IMR-90 (cell line): ENCODE data around the gene OBP2A. TPM values are rescaled to one million over a fixed set of nuclear protein-coding genes. Genes with fewer than 3 reads are reported as not detected.

ENCODE experiments used
- ATAC-seq: fragments of 200-7000 bp; cut with Tn5 transposase; 2 replicates; pipeline ENCODE4 v1.9.1; 2020; ENCODE audit warnings: low read depth, mild to moderate bottlenecking, moderate library complexity
- BruUV-seq: library from RNA; stranded (reverse); fragments of 400-500 nt; replicated peaks from 2 replicates; lab custom pipeline; 2021; lab: Mats Ljungman, UMichigan
- CTCF ChIA-PET: fragments of 300-600 bp; formaldehyde crosslinking; extraction: SDS; loops from one replicate; lab custom pipeline; 2021; ENCODE audit warnings: antibody characterized with exemption; lab: Yijun Ruan, JAX
- POLR2A ChIA-PET: fragments of 300-600 bp; sonication (Branson Sonifier 250); formaldehyde crosslinking; loops from one replicate; lab custom pipeline; 2022; ENCODE audit warnings: antibody characterized with exemption; ENCODE audit not compliant: unreplicated experiment; lab: Charles Lee
- DNase-seq: peaks from one replicate; pipeline ENCODE4 v3.0.0; 2013
- H2AFZ ChIP-seq: replicated peaks from 2 replicates; pipeline ENCODE3; 2013; ENCODE audit warnings: low read length, mild to moderate bottlenecking; ENCODE audit not compliant: poor library complexity
- H2AK5ac ChIP-seq: 2 replicates; pipeline ENCODE4 v1.6.1; 2013; ENCODE audit warnings: low read depth, low read length, inconsistent platforms
- H2AK9ac ChIP-seq: replicated peaks from 2 replicates; pipeline ENCODE3; 2013; ENCODE audit warnings: mild to moderate bottlenecking, low read depth, low read length, moderate library complexity; ENCODE audit not compliant: poor library complexity
- H2BK120ac ChIP-seq: 2 replicates; pipeline ENCODE4 v1.6.1; 2013; ENCODE audit warnings: low read depth, low read length, inconsistent platforms
- H2BK15ac ChIP-seq: 3 replicates; pipeline ENCODE4 v1.6.1; 2013; ENCODE audit warnings: low read depth, low read length, inconsistent platforms
- H2BK20ac ChIP-seq: 2 replicates; pipeline ENCODE4 v1.6.1; 2013; ENCODE audit warnings: low read depth, mild to moderate bottlenecking, inconsistent platforms, low read length, moderate library complexity
- H2BK5ac ChIP-seq: 2 replicates; pipeline ENCODE4 v1.6.1; 2013; ENCODE audit warnings: mild to moderate bottlenecking, low read depth, low read length, inconsistent platforms; ENCODE audit not compliant: poor library complexity, severe bottlenecking
- H3K14ac ChIP-seq: replicated peaks from 2 replicates; pipeline ENCODE4 v1.6.1; 2013; ENCODE audit warnings: low read depth, low read length, inconsistent platforms
- H3K18ac ChIP-seq: 2 replicates; pipeline ENCODE4 v1.6.1; 2013; ENCODE audit warnings: low read depth, low read length, control low read depth
- H3K23ac ChIP-seq: 2 replicates; pipeline ENCODE4 v1.6.1; 2013; ENCODE audit warnings: low read depth, low read length, inconsistent platforms
- H3K27ac ChIP-seq: 2 replicates; pipeline ENCODE4 v1.5.1; 2013; ENCODE audit warnings: mild to moderate bottlenecking, control low read depth, low read length; ENCODE audit not compliant: insufficient read depth
- H3K27me3 ChIP-seq: 2 replicates; pipeline ENCODE4 v1.6.1; 2013; ENCODE audit warnings: low read length; ENCODE audit not compliant: control insufficient read depth, insufficient read depth
- H3K36me3 ChIP-seq: 2 replicates; pipeline ENCODE4 v1.6.1; 2013; ENCODE audit warnings: low read length, mixed read lengths; ENCODE audit not compliant: control insufficient read depth, insufficient read depth
- H3K4ac ChIP-seq: 2 replicates; pipeline ENCODE4 v1.6.1; 2013; ENCODE audit warnings: low read depth, low read length, inconsistent platforms
- H3K4me1 ChIP-seq: 2 replicates; pipeline ENCODE4 v1.6.1; 2013; ENCODE audit warnings: low read length, mixed read lengths; ENCODE audit not compliant: control insufficient read depth, insufficient read depth
- H3K4me2 ChIP-seq: 2 replicates; pipeline ENCODE4 v1.6.1; 2013; ENCODE audit warnings: low read depth, mild to moderate bottlenecking, control low read depth, low read length, moderate library complexity
- H3K4me3 ChIP-seq: 2 replicates; pipeline ENCODE4 v1.5.1; 2013; ENCODE audit warnings: low read depth, mild to moderate bottlenecking, control low read depth, low read length, moderate library complexity; ENCODE audit not compliant: insufficient read depth
- H3K56ac ChIP-seq: 2 replicates; pipeline ENCODE4 v1.6.1; 2013; ENCODE audit warnings: low read length, inconsistent platforms; ENCODE audit not compliant: insufficient read depth; ENCODE audit errors: extremely low read depth
- H3K79me1 ChIP-seq, 2 experiments: 2 replicates each; pipeline ENCODE4 v1.6.1; 2013; ENCODE audit warnings: low read length in 2 of 2, inconsistent platforms in 1 of 2, low read depth in 1 of 2
- H3K9ac ChIP-seq: 2 replicates; pipeline ENCODE4 v1.6.1; 2013; ENCODE audit warnings: low read depth, low read length, control low read depth
- H3K9me1 ChIP-seq: 2 replicates; pipeline ENCODE4 v1.6.1; 2013; ENCODE audit warnings: low read length, inconsistent platforms; ENCODE audit not compliant: insufficient read depth
- H3K9me3 ChIP-seq: 2 replicates; pipeline ENCODE4 v1.6.1; 2013; ENCODE audit warnings: low read length; ENCODE audit not compliant: control insufficient read depth, insufficient read depth
- H4K20me1 ChIP-seq: 2 replicates; pipeline ENCODE4 v1.6.1; 2013; ENCODE audit warnings: low read length, inconsistent platforms; ENCODE audit not compliant: insufficient read depth
- H4K5ac ChIP-seq: 2 replicates; pipeline ENCODE4 v1.6.1; 2013; ENCODE audit warnings: mild to moderate bottlenecking, low read depth, low read length, control low read depth
- H4K8ac ChIP-seq, 2 experiments: 2 replicates each; pipeline ENCODE4 v1.6.1; 2013; ENCODE audit warnings: low read depth in 2 of 2, low read length in 2 of 2, control low read depth in 1 of 2, inconsistent platforms in 1 of 2
- H4K91ac ChIP-seq: 2 replicates; pipeline ENCODE4 v1.6.1; 2013; ENCODE audit warnings: low read depth, low read length, inconsistent platforms; ENCODE audit not compliant: insufficient read depth
- BHLHE40 ChIP-seq: fragments of 150-350 bp; IDR thresholded peaks from 2 replicates; pipeline ENCODE4 v1.6.1; 2016; ENCODE audit warnings: mild to moderate bottlenecking, low read depth, low read length
- CEBPB ChIP-seq: IDR thresholded peaks from 2 replicates; pipeline ENCODE4 v1.6.1; 2012; ENCODE audit warnings: low read depth, low read length, improper control_type of control experiment
- CHD1 ChIP-seq: IDR thresholded peaks from 2 replicates; pipeline ENCODE4 v1.6.1; 2012; ENCODE audit warnings: low read depth, low read length, improper control_type of control experiment
- ELK1 ChIP-seq: fragments of 150-350 bp; IDR thresholded peaks from 2 replicates; pipeline ENCODE4 v1.6.1; 2016; ENCODE audit warnings: low read depth, mild to moderate bottlenecking, low read length, moderate library complexity, borderline replicate concordance
- FOS ChIP-seq: fragments of 150-350 bp; IDR thresholded peaks from 2 replicates; pipeline ENCODE4 v1.6.1; 2016; ENCODE audit warnings: low read depth, low read length
- MAFK ChIP-seq: IDR thresholded peaks from 2 replicates; pipeline ENCODE4 v1.6.1; 2012; ENCODE audit warnings: low read depth, low read length, improper control_type of control experiment
- MAZ ChIP-seq: IDR thresholded peaks from 2 replicates; pipeline ENCODE4 v1.6.1; 2012; ENCODE audit warnings: low read depth, mild to moderate bottlenecking, low read length, improper control_type of control experiment, moderate library complexity, borderline replicate concordance
- MXI1 ChIP-seq: IDR thresholded peaks from 2 replicates; pipeline ENCODE4 v1.6.1; 2012; ENCODE audit warnings: low read depth, mild to moderate bottlenecking, low read length, moderate library complexity, borderline replicate concordance
- NFE2L2 ChIP-seq: fragments of 150-350 bp; IDR thresholded peaks from 2 replicates; pipeline ENCODE4 v1.6.1; 2016; ENCODE audit warnings: low read depth, mild to moderate bottlenecking, low read length
- POLR2A ChIP-seq: IDR thresholded peaks from 2 replicates; pipeline ENCODE4 v1.6.1; 2012; ENCODE audit warnings: mild to moderate bottlenecking, low read depth, low read length
- RCOR1 ChIP-seq: IDR thresholded peaks from 2 replicates; pipeline ENCODE4 v1.6.1; 2012; ENCODE audit warnings: mild to moderate bottlenecking, low read length, improper control_type of control experiment; ENCODE audit not compliant: insufficient replicate concordance
- RFX5 ChIP-seq: IDR thresholded peaks from 2 replicates; pipeline ENCODE4 v1.8.0; 2012; ENCODE audit warnings: low read depth, mild to moderate bottlenecking, low read length, moderate library complexity
- USF2 ChIP-seq: fragments of 150-350 bp; IDR thresholded peaks from 2 replicates; pipeline ENCODE4 v1.6.1; 2017; ENCODE audit warnings: mild to moderate bottlenecking, antibody characterized with exemption, low read length, low read depth
- WGBS, 2 experiments: methylation state at CpG; one replicate each; pipeline versions ENCODE4 v1.1.5 to v1.1.7; 2013; ENCODE audit warnings: missing lambda C conversion rate in 2 of 2; ENCODE audit not compliant: insufficient read length in 1 of 2; ENCODE audit errors: extremely low coverage in 2 of 2; 5-methylcytosine and 5-hydroxymethylcytosine counted together
- dilution Hi-C: fragments of 300-500 bp; cut with HindIII; formaldehyde crosslinking; loops from one replicate; pipeline ENCODE4 v1.14.3; 2018; ENCODE audit warnings: low sequenced_read_pairs; ENCODE audit not compliant: unreplicated experiment
- in situ Hi-C: fragments of 300-500 bp; cut with MboI; formaldehyde crosslinking; loops from 3 replicates; pipeline ENCODE4 v1.14.3; 2019; ENCODE audit warnings: low sequenced_read_pairs, inconsistent platforms, mixed read lengths
- intact Hi-C: fragments of 100-400 bp; cut with micrococcal nuclease; formaldehyde crosslinking; loops from 2 replicates; pipeline ENCODE4 v1.10.0; 2022
- polyA plus RNA-seq, 3 experiments: library from polyadenylated mRNA; depleted of rRNA; stranded (reverse); fragments of >200 nt; gene quantifications; 2 replicates each; pipeline ENCODE4 v1.2.3, GENCODE V29; 2012; ENCODE audit warnings: low replicate concordance in 1 of 3
- total RNA-seq: library from RNA; depleted of rRNA; stranded (reverse); fragments of >200 nt; gene quantifications from 2 replicates; pipeline ENCODE4 v1.2.3, GENCODE V29; 2012

OBP2A gene
- total and polyA plus RNA-seq, 2 of the 4 experiments (the other 2 are of a cell fraction), result not detected

- Histone ChIP-seq H3K4me2 (peak overlapping the region; percentile 80), H2AFZ (peak overlapping the region; percentile 98), H3K27me3 (no peaks in the 10 kb centered on the region), H4K5ac (peak overlapping the region; percentile 11; the same call in 1 of the 2 replicates), H2AK9ac (peak overlapping the region; percentile 90), H3K9me1 (no peaks in the 10 kb centered on the region), H3K36me3 (peaks cover 27% of the 10 kb centered on the region), H3K4me1 (peaks cover 6% of the 10 kb centered on the region; the same call in 1 of the 2 replicates), H3K4ac (peak overlapping the region; percentile 72), H3K4me3 (peak overlapping the region; percentile 89), H2BK20ac (no peak overlapping the region), H2BK5ac (peak overlapping the region; percentile 27), H4K20me1 (peaks cover 31% of the 10 kb centered on the region), H3K18ac (no peak overlapping the region), H4K91ac (peak overlapping the region; percentile 6; the same call in 1 of the 2 replicates), H3K9me3 (no peaks in the 10 kb centered on the region), H3K27ac (peak overlapping the region; percentile 25), H3K14ac (peak overlapping the region; percentile 71; the same call in 1 of the 2 replicates), H3K23ac (peak overlapping the region; percentile 80), H2BK120ac (peak overlapping the region; percentile 19; the same call in 1 of the 2 replicates), H2AK5ac (no peak overlapping the region), H3K9ac (peak overlapping the region; percentile 62), H3K79me1 (peaks cover 4 to 37% of the 10 kb centered on the region in 2 experiments), H2BK15ac (no peak overlapping the region), H3K56ac (no peak overlapping the region; the same call in 1 of the 2 replicates), H4K8ac (peak overlapping the region; percentile 75 to 78; a peak in 3 of 4 replicates)
- WGBS, 2 experiments, result 0% methylated on average over 11 of the region's 29 CpGs; no CpG with 5 or more reads in 1 of the 2 experiments
- BruUV-seq, result no TSS peak
- ATAC-seq, result peak; percentile 45
- dilution Hi-C loops, result no loop called here
- TF ChIP-seq CHD1 (no peak), BHLHE40 (no peak), RCOR1 (no peak), POLR2A (no peak), NFE2L2 (no peak), FOS (no peak), MXI1 (no peak), USF2 (no peak), MAFK (no peak), RFX5 (no peak), MAZ (no peak), ELK1 (no peak), CEBPB (no peak)
- intact Hi-C loops, result no loop called here
- in situ Hi-C loops, result no loop called here
- peak; percentile 44 for DNase-seq
- ChIA-PET CTCF (interaction anchor here (0.6 kb wide), 2 partner anchors 20 to 43 kb away, joined by 3 read pairs; no protein-coding TSS in a partner anchor), POLR2A (no interaction called here)
These were observed 45.8 kb upstream of the OBP2A start for GRCh38 chr9:135500071-135500524.
